HG03103 (cell line): Measurements from ENCODE around the gene FBLL1.
"Not testable (repeated sequence)": the region's sequence is repeated elsewhere in the genome, so short reads cannot be mapped to it uniquely, and the experiment has no call there.

ENCODE experiments used
- ATAC-seq: cut with Tn5 transposase; IDR thresholded peaks from one replicate; pipeline ENCODE4 v1.9.1; 2021; ENCODE audit warnings: low read depth; ENCODE audit not compliant: unreplicated experiment

The FBLL1 gene

GRCh38 chr5:168528521-168529373, at the start of gene FBLL1:
FBLL1 (plus strand) TSS chr5:168529305; CDS start chr5:168529505, 200 bp downstream.
- no peak for ATAC-seq

- ATAC-seq = no peak
Measured at GRCh38 chr5:168480601-168481000, 48.5 kb upstream of the FBLL1 start.

- peak; percentile 91 for ATAC-seq
Measured at GRCh38 chr5:168481330-168481788, 47.7 kb upstream of the FBLL1 start.

- no peak for ATAC-seq
Measured at GRCh38 chr5:168482361-168482760, 46.7 kb upstream of the FBLL1 start.

GRCh38 chr5:168486136-168486879, 42.8 kb upstream of the FBLL1 start, which contains the start of gene RARS1:
RARS1 (plus strand) TSS chr5:168486471; CDS start chr5:168486499, 28 bp downstream.
- ATAC-seq = peak; percentile 75

GRCh38 chr5:168489059-168489458, 40.0 kb upstream of the FBLL1 start:
- ATAC-seq = no peak

- ATAC-seq = no peak
Measured at GRCh38 chr5:168494057-168494555, 35.0 kb upstream of the FBLL1 start.

- no peak for ATAC-seq
Measured at GRCh38 chr5:168502563-168503237, 26.4 kb upstream of the FBLL1 start.

- no peak for ATAC-seq
Measured at GRCh38 chr5:168513861-168514428, 15.2 kb upstream of the FBLL1 start.

- ATAC-seq = no peak
Measured at GRCh38 chr5:168525856-168526255, 3.2 kb upstream of the FBLL1 start.

GRCh38 chr5:168527756-168528295, 1.3 kb upstream of the FBLL1 start:
- ATAC-seq = no peak

- no peak for ATAC-seq
Measured at GRCh38 chr5:168529374-168530234, 499 bp downstream of the FBLL1 start.

GRCh38 chr5:168530621-168531150, 1.6 kb downstream of the FBLL1 start:
- ATAC-seq = no peak

GRCh38 chr5:168531191-168531590, 2.1 kb downstream of the FBLL1 start:
- no peak for ATAC-seq

GRCh38 chr5:168531987-168532864, 3.1 kb downstream of the FBLL1 start:
- ATAC-seq = no peak

GRCh38 chr5:168534351-168534750, 5.2 kb downstream of the FBLL1 start:
- not testable (repeated sequence) for ATAC-seq

GRCh38 chr5:168537176-168537575, 8.1 kb downstream of the FBLL1 start:
- no peak for ATAC-seq

- no peak for ATAC-seq
Measured at GRCh38 chr5:168549554-168549953, 20.4 kb downstream of the FBLL1 start.
